22Rv1 (cell line): ENCODE measurements around the gene AGBL2.

ENCODE experiments used
- CTCF ChIP-seq: fragments of 450-650 bp; IDR thresholded peaks from 2 replicates; pipeline ENCODE4 v1.5.1; 2017; ENCODE audit warnings: mild to moderate bottlenecking
- ZFX ChIP-seq: fragments of 450-650 bp; IDR thresholded peaks from 2 replicates; pipeline ENCODE4 v1.6.1; 2017; ENCODE audit warnings: antibody characterized with exemption, borderline replicate concordance

GRCh38 chr11:47646019-47646418 lies 69.2 kb downstream of the AGBL2 start:
- TF ChIP-seq CTCF: no peak
- TF ChIP-seq ZFX: no peak
